ENCODE measurements around the gene PPARG.

PPARG gene

GRCh38 chr3:12449889-12450682 is 161.2 kb downstream of the PPARG start:
- no peak overlapping the region for H3K4me3 ChIP-seq (ENCODE audit: low read depth, low read length)
- TF ChIP-seq, protein P1, sequence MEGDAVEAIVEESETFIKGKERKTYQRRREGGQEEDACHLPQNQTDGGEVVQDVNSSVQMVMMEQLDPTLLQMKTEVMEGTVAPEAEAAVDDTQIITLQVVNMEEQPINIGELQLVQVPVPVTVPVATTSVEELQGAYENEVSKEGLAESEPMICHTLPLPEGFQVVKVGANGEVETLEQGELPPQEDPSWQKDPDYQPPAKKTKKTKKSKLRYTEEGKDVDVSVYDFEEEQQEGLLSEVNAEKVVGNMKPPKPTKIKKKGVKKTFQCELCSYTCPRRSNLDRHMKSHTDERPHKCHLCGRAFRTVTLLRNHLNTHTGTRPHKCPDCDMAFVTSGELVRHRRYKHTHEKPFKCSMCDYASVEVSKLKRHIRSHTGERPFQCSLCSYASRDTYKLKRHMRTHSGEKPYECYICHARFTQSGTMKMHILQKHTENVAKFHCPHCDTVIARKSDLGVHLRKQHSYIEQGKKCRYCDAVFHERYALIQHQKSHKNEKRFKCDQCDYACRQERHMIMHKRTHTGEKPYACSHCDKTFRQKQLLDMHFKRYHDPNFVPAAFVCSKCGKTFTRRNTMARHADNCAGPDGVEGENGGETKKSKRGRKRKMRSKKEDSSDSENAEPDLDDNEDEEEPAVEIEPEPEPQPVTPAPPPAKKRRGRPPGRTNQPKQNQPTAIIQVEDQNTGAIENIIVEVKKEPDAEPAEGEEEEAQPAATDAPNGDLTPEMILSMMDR (IDR thresholded peaks at IDR 0.05; ENCODE audit: low read depth, low read length) = no peak
- no peak for TF ChIP-seq POLR2A (IDR thresholded peaks at IDR 0.05; ENCODE audit: extremely low read depth, insufficient read length)
- TF ChIP-seq, protein P2, sequence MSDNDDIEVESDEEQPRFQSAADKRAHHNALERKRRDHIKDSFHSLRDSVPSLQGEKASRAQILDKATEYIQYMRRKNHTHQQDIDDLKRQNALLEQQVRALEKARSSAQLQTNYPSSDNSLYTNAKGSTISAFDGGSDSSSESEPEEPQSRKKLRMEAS (IDR thresholded peaks at IDR 0.05; ENCODE audit: low read depth, low read length) = no peak
- no peak for TF ChIP-seq MYC (IDR thresholded peaks at IDR 0.05; ENCODE audit: low read depth, low read length)
- no peak for DNase-seq (ENCODE audit: low read depth)

- H3K4me3 ChIP-seq (ENCODE audit: low read depth, low read length) = no peak overlapping the region
- TF ChIP-seq, protein P2 (IDR thresholded peaks at IDR 0.05; ENCODE audit: low read depth, low read length) = no peak
- TF ChIP-seq, protein P1 (IDR thresholded peaks at IDR 0.05; ENCODE audit: low read depth, low read length) = no peak
- no peak for TF ChIP-seq MYC (IDR thresholded peaks at IDR 0.05; ENCODE audit: low read depth, low read length)
- no peak for TF ChIP-seq POLR2A (IDR thresholded peaks at IDR 0.05; ENCODE audit: extremely low read depth, insufficient read length)
- peak; percentile 55 for DNase-seq (ENCODE audit: low read depth)
These were observed 162.6 kb downstream of the PPARG start for GRCh38 chr3:12451481-12451880.

- no peak overlapping the region for H3K4me3 ChIP-seq (ENCODE audit: low read depth, low read length)
- no peak for DNase-seq (ENCODE audit: low read depth)
- TF ChIP-seq, protein P1 (IDR thresholded peaks at IDR 0.05; ENCODE audit: low read depth, low read length) = no peak
- TF ChIP-seq POLR2A (IDR thresholded peaks at IDR 0.05; ENCODE audit: extremely low read depth, insufficient read length) = no peak
- no peak for TF ChIP-seq MYC (IDR thresholded peaks at IDR 0.05; ENCODE audit: low read depth, low read length)
- TF ChIP-seq, protein P2 (IDR thresholded peaks at IDR 0.05; ENCODE audit: low read depth, low read length) = no peak
These were observed 163.1 kb downstream of the PPARG start for GRCh38 chr3:12451960-12452359.

GRCh38 chr3:12452361-12453330 is 163.8 kb downstream of the PPARG start:
- TF ChIP-seq, protein P1 (IDR thresholded peaks at IDR 0.05; ENCODE audit: low read depth, low read length) = no peak
- TF ChIP-seq POLR2A (IDR thresholded peaks at IDR 0.05; ENCODE audit: extremely low read depth, insufficient read length) (no peak), MYC (IDR thresholded peaks at IDR 0.05; ENCODE audit: low read depth, low read length) (no peak)
- TF ChIP-seq, protein P2 (IDR thresholded peaks at IDR 0.05; ENCODE audit: low read depth, low read length) = no peak
- DNase-seq (ENCODE audit: low read depth) = no peak
- no peak overlapping the region for H3K4me3 ChIP-seq (ENCODE audit: low read depth, low read length)

GRCh38 chr3:12454076-12454815 is 165.4 kb downstream of the PPARG start:
- no peak overlapping the region for H3K4me3 ChIP-seq (ENCODE audit: low read depth, low read length)
- no peak for DNase-seq (ENCODE audit: low read depth)
- no peak for TF ChIP-seq MYC (IDR thresholded peaks at IDR 0.05; ENCODE audit: low read depth, low read length)
- TF ChIP-seq POLR2A (IDR thresholded peaks at IDR 0.05; ENCODE audit: extremely low read depth, insufficient read length) = no peak
- TF ChIP-seq, protein P1 (IDR thresholded peaks at IDR 0.05; ENCODE audit: low read depth, low read length) = no peak
- TF ChIP-seq, protein P2 (IDR thresholded peaks at IDR 0.05; ENCODE audit: low read depth, low read length) = no peak
